Cortex of kidney (tissue), 1 donor: ENCODE measurements around the gene SNTB2.
"Not testable (repeated sequence)": the region's sequence is repeated elsewhere in the genome, so short reads cannot be mapped to it uniquely, and the experiment has no call there.

Experiments used
- DNase-seq: peaks from one replicate; lab custom pipeline; 2025; lab: John Stamatoyannopoulos, UW

Gene SNTB2

GRCh38 chr16:69186642-69187445, at the start of gene SNTB2:
TSS of gene SNTB2 (plus strand) at chr16:69187164. CDS start at chr16:69187167, 3 bp downstream.
- peak; percentile 28 for DNase-seq

GRCh38 chr16:69138608-69139007, 48.4 kb upstream of the SNTB2 start:
- no peak for DNase-seq

GRCh38 chr16:69139464-69139863, 47.5 kb upstream of the SNTB2 start:
- DNase-seq, result not testable (repeated sequence)

- no peak for DNase-seq
Measured at GRCh38 chr16:69141014-69141413, 46.0 kb upstream of the SNTB2 start.

GRCh38 chr16:69141936-69142335, 45.0 kb upstream of the SNTB2 start:
- no peak for DNase-seq

- DNase-seq, result no peak
Measured at GRCh38 chr16:69143116-69143515, 43.8 kb upstream of the SNTB2 start.

GRCh38 chr16:69145658-69146057, 41.3 kb upstream of the SNTB2 start:
- no peak for DNase-seq

- not testable (repeated sequence) for DNase-seq
Measured at GRCh38 chr16:69149621-69150020, 37.3 kb upstream of the SNTB2 start.

- no peak for DNase-seq
Measured at GRCh38 chr16:69150146-69150865, 36.7 kb upstream of the SNTB2 start.

GRCh38 chr16:69157196-69157595, 29.8 kb upstream of the SNTB2 start:
- DNase-seq, result no peak

GRCh38 chr16:69160192-69160591, 26.8 kb upstream of the SNTB2 start:
- DNase-seq, result no peak

- DNase-seq, result no peak
Measured at GRCh38 chr16:69165584-69165983, 21.4 kb upstream of the SNTB2 start.

GRCh38 chr16:69166221-69166833, 20.6 kb upstream of the SNTB2 start:
- DNase-seq, result no peak

- DNase-seq, result no peak
Measured at GRCh38 chr16:69166946-69167930, 19.7 kb upstream of the SNTB2 start.

GRCh38 chr16:69169051-69169450, 17.9 kb upstream of the SNTB2 start:
- no peak for DNase-seq

GRCh38 chr16:69169607-69170352, 17.2 kb upstream of the SNTB2 start:
- DNase-seq, result no peak

- no peak for DNase-seq
Measured at GRCh38 chr16:69171325-69172084, 15.5 kb upstream of the SNTB2 start.

- DNase-seq, result no peak
Measured at GRCh38 chr16:69176033-69176800, 10.7 kb upstream of the SNTB2 start.

- DNase-seq, result no peak
Measured at GRCh38 chr16:69179328-69180010, 7.5 kb upstream of the SNTB2 start.
